B cell (primary cell): ENCODE measurements around the gene NPEPL1. TPM values are rescaled to one million over a fixed set of nuclear protein-coding genes. Genes with fewer than 3 reads are reported as not detected.

ENCODE experiments used
- ATAC-seq: fragments of 200-7000 bp; cut with Tn5 transposase; one replicate; pipeline ENCODE4 v1.10.0; 2021; ENCODE audit warnings: low read depth, mild to moderate bottlenecking, moderate number of reproducible peaks, moderate library complexity
- CTCF ChIA-PET: fragments of 350-600 bp; sonication (Branson Sonifier 250); formaldehyde crosslinking; loops from one replicate; lab custom pipeline; 2021; ENCODE audit warnings: antibody characterized with exemption, inconsistent platforms; lab: Charles Lee
- POLR2A ChIA-PET: fragments of 350-600 bp; sonication (Branson Sonifier 250); formaldehyde crosslinking; loops from one replicate; lab custom pipeline; 2021; ENCODE audit warnings: antibody characterized with exemption; lab: Charles Lee
- DNase-seq: peaks from one replicate; pipeline ENCODE4 v3.0.0; 2013
- H2AFZ ChIP-seq: 2 replicates; pipeline ENCODE4 v1.6.1; 2012; ENCODE audit warnings: mild to moderate bottlenecking, low read depth, low read length; ENCODE audit not compliant: insufficient read depth, poor library complexity, severe bottlenecking
- H3K27ac ChIP-seq, 2 donors: 1 replicate in 1 of 2; 2 replicates in 1 of 2; pipeline ENCODE4 v1.5.1; 2012 to 2013; ENCODE audit warnings: low read length in 2 of 2, mild to moderate bottlenecking in 2 of 2, moderate library complexity in 1 of 2
- H3K27me3 ChIP-seq, 4 experiments: fragments of 200-600 bp in 1 of 4; sonication (generic) in 1 of 4; replicated peaks in 1 of 4; 1 replicate in 2 of 4; 2 replicates in 2 of 4; pipeline versions ENCODE4 v1.6.1 to v1.7.0; 2013 to 2016; ENCODE audit warnings: low read length in 3 of 4, mild to moderate bottlenecking in 2 of 4, mixed read lengths in 1 of 4, moderate library complexity in 1 of 4; ENCODE audit not compliant: insufficient read depth in 4 of 4, control insufficient read depth in 3 of 4; ENCODE audit errors: control extremely low read depth in 1 of 4
- H3K36me3 ChIP-seq, 2 experiments: replicated peaks in 1 of 2; 1 replicate in 1 of 2; 2 replicates in 1 of 2; pipeline versions ENCODE4 v1.6.1 to v1.7.1; 2013; ENCODE audit warnings: low read length in 1 of 2; ENCODE audit not compliant: insufficient read depth in 2 of 2, control insufficient read depth in 1 of 2; ENCODE audit errors: control extremely low read depth in 1 of 2, extremely low read depth in 1 of 2
- H3K4me1 ChIP-seq, 2 donors: fragments of 200-600 bp in 1 of 2; sonication (generic) in 1 of 2; 1 replicate in 1 of 2; 2 replicates in 1 of 2; pipeline versions ENCODE4 v1.5.1 to v1.6.1; 2013 to 2017; ENCODE audit warnings: low read length in 2 of 2; ENCODE audit not compliant: control insufficient read depth in 2 of 2, insufficient read depth in 2 of 2
- H3K4me2 ChIP-seq: replicated peaks from 2 replicates; pipeline ENCODE3; 2012; ENCODE audit warnings: mild to moderate bottlenecking, low read depth, low read length; ENCODE audit not compliant: poor library complexity, severe bottlenecking
- H3K4me3 ChIP-seq, 5 experiments: fragments of 200-600 bp in 1 of 5; sonication (generic) in 1 of 5; 1 replicate in 3 of 5; 2 replicates in 2 of 5; pipeline versions ENCODE4 v1.5.1 to v1.7.0; 2011 to 2016; ENCODE audit warnings: low read length in 4 of 5, mild to moderate bottlenecking in 4 of 5, low read depth in 2 of 5, control low read depth in 1 of 5, moderate library complexity in 1 of 5; ENCODE audit not compliant: insufficient read depth in 1 of 5; ENCODE audit errors: control extremely low read depth in 1 of 5, extremely low read depth in 1 of 5
- H3K79me2 ChIP-seq: fragments of 200-600 bp; sonication (generic); one replicate; pipeline ENCODE4 v1.6.0; 2016; ENCODE audit warnings: low read length; ENCODE audit not compliant: control insufficient read depth, insufficient read depth
- H3K9ac ChIP-seq: fragments of 200-600 bp; sonication (generic); 2 replicates; pipeline ENCODE4 v1.6.1; 2017; ENCODE audit warnings: mild to moderate bottlenecking, low read length, moderate library complexity
- H3K9me3 ChIP-seq, 3 donors: one replicate each; pipeline versions ENCODE4 v1.6.1 to v1.7.1; 2013; ENCODE audit warnings: low read length in 2 of 3; ENCODE audit not compliant: control insufficient read depth in 2 of 3, insufficient read depth in 1 of 3; ENCODE audit errors: control extremely low read depth in 1 of 3
- H4K20me1 ChIP-seq: 2 replicates; pipeline ENCODE4 v1.6.0; 2012; ENCODE audit warnings: mild to moderate bottlenecking, low read length; ENCODE audit not compliant: insufficient read depth, control insufficient read depth, poor library complexity, severe bottlenecking
- H3K27ac Mint-ChIP-seq: one replicate; pipeline ENCODE4 v1.8.0; 2021; ENCODE audit warnings: mixed read lengths
- H3K27me3 Mint-ChIP-seq: one replicate; pipeline ENCODE4 v1.8.0; 2021; ENCODE audit warnings: mixed read lengths
- H3K4me1 Mint-ChIP-seq: one replicate; pipeline ENCODE4 v1.8.0; 2021; ENCODE audit warnings: mixed read lengths
- H3K4me3 Mint-ChIP-seq: one replicate; pipeline ENCODE4 v1.8.0; 2021; ENCODE audit warnings: mixed read lengths
- H3K9me3 Mint-ChIP-seq: one replicate; pipeline ENCODE4 v1.8.0; 2022; ENCODE audit warnings: mixed read lengths; ENCODE audit not compliant: insufficient read depth
- CTCF ChIP-seq: fragments of 200-600 bp; IDR thresholded peaks from one replicate; pipeline ENCODE4 v1.8.0; 2022; ENCODE audit warnings: antibody characterized with exemption, mild to moderate bottlenecking
- EZH2 ChIP-seq: IDR thresholded peaks from 2 replicates; pipeline ENCODE4 v1.6.1; 2012; ENCODE audit warnings: borderline replicate concordance, low read depth, mild to moderate bottlenecking, moderate library complexity, low read length; ENCODE audit not compliant: insufficient read depth, poor library complexity, severe bottlenecking
- WGBS: methylation state at CpG from one replicate; pipeline ENCODE4 v1.1.5; 2013; ENCODE audit warnings: missing lambda C conversion rate; ENCODE audit not compliant: insufficient coverage; 5-methylcytosine and 5-hydroxymethylcytosine counted together
- intact Hi-C: fragments of 100-400 bp; cut with micrococcal nuclease; formaldehyde crosslinking; loops from one replicate; pipeline ENCODE4 v1.10.0; 2022
- polyA plus RNA-seq: library from polyadenylated mRNA; depleted of rRNA; stranded (reverse); fragments of >200 nt; gene quantifications from 2 replicates; pipeline ENCODE4 v1.2.3, GENCODE V29; 2012
- total RNA-seq, 2 donors: library from RNA; stranded (reverse); fragments of 120-200 nt in 1 of 2; gene quantifications; 1 replicate in 1 of 2; 2 replicates in 1 of 2; pipeline versions ENCODE4 v1.2.3 to v1.2.4, GENCODE V29; 2013 to 2022

The NPEPL1 gene
- total and polyA plus RNA-seq, 2 donors (not counting 1 experiment from before 2014, with no cell fraction given) = 34.3 to 45.1 TPM

GRCh38 chr20:58721951-58722778, 29.6 kb downstream of the NPEPL1 start:
- Histone ChIP-seq H3K9me3 (peaks cover 0 to 3% (median 0%) of the 10 kb centered on the region in 3 donors), H3K36me3 (no peaks in the 10 kb centered on the region), H2AFZ (no peak overlapping the region), H3K4me3 (no peak overlapping the region), H3K79me2 (no peaks in the 10 kb centered on the region), H3K27ac (no peak overlapping the region), H3K9ac (no peak overlapping the region), H4K20me1 (no peaks in the 10 kb centered on the region), H3K27me3 (peaks cover 0 to 13% (median 2%) of the 10 kb centered on the region in 4 experiments), H3K4me2 (no peak overlapping the region), H3K4me1 (no peaks in the 10 kb centered on the region)
- no peak overlapping the region for H3K4me3 Mint-ChIP-seq
- POLR2A ChIA-PET = no interaction called here
- DNase-seq (no peak), ATAC-seq (no peak)
- H3K4me1 Mint-ChIP-seq = no peaks in the 10 kb centered on the region
- WGBS = 53% methylated on average over 20 of the region's 22 CpGs
- intact Hi-C loops = no loop called here
- peaks cover 46% of the 10 kb centered on the region for H3K27me3 Mint-ChIP-seq
- no peak overlapping the region for H3K27ac Mint-ChIP-seq
- peaks cover 3% of the 10 kb centered on the region for H3K9me3 Mint-ChIP-seq
- TF ChIP-seq CTCF (no peak), EZH2 (no peak)
- CTCF ChIA-PET = no interaction called here

GRCh38 chr20:58722877-58723627, 30.5 kb downstream of the NPEPL1 start:
- TF ChIP-seq CTCF (no peak), EZH2 (no peak)
- Histone ChIP-seq H4K20me1 (no peaks in the 10 kb centered on the region), H3K9me3 (peaks cover 0 to 3% (median 0%) of the 10 kb centered on the region in 3 donors), H3K9ac (no peak overlapping the region), H3K27me3 (peaks cover 0 to 13% (median 5%) of the 10 kb centered on the region in 4 experiments), H3K27ac (no peak overlapping the region), H3K36me3 (no peaks in the 10 kb centered on the region), H2AFZ (no peak overlapping the region), H3K4me1 (no peaks in the 10 kb centered on the region), H3K4me3 (no peak overlapping the region), H3K4me2 (no peak overlapping the region), H3K79me2 (no peaks in the 10 kb centered on the region)
- CTCF ChIA-PET = no interaction called here
- no peak overlapping the region for H3K4me3 Mint-ChIP-seq
- H3K27me3 Mint-ChIP-seq = peaks cover 52% of the 10 kb centered on the region
- peaks cover 3% of the 10 kb centered on the region for H3K9me3 Mint-ChIP-seq
- POLR2A ChIA-PET = no interaction called here
- ATAC-seq (no peak), DNase-seq (no peak)
- intact Hi-C loops = no loop called here
- WGBS = 86% methylated on average over 8 of the region's 9 CpGs
- H3K27ac Mint-ChIP-seq = no peak overlapping the region
- H3K4me1 Mint-ChIP-seq = no peaks in the 10 kb centered on the region
